HG02981 (cell line): ENCODE results near the gene NELL1.

Source experiments
- ATAC-seq: cut with Tn5 transposase; IDR thresholded peaks from one replicate; pipeline ENCODE4 v1.9.1; 2021; ENCODE audit warnings: mild to moderate bottlenecking, moderate library complexity; ENCODE audit not compliant: unreplicated experiment

The NELL1 gene

GRCh38 chr11:20661850-20662249 lies 7.5 kb upstream of the NELL1 start:
- no peak for ATAC-seq

- no peak for ATAC-seq
Observed at GRCh38 chr11:20668131-20668809, 1.1 kb upstream of the NELL1 start.

GRCh38 chr11:20669820-20670684 lies 666 bp downstream of the NELL1 start:
- ATAC-seq, result no peak

- ATAC-seq, result no peak
Observed at GRCh38 chr11:20670932-20671403, 1.6 kb downstream of the NELL1 start.

- no peak for ATAC-seq
Observed at GRCh38 chr11:20671856-20672546, 2.6 kb downstream of the NELL1 start.

- ATAC-seq, result no peak
Observed at GRCh38 chr11:20672575-20672974, 3.2 kb downstream of the NELL1 start.

- no peak for ATAC-seq
Observed at GRCh38 chr11:20676658-20677057, 7.3 kb downstream of the NELL1 start.

GRCh38 chr11:20688761-20689160 lies 19.4 kb downstream of the NELL1 start:
- no peak for ATAC-seq

- ATAC-seq, result no peak
Observed at GRCh38 chr11:20707876-20708275, 38.5 kb downstream of the NELL1 start.

- ATAC-seq, result no peak
Observed at GRCh38 chr11:20712912-20713311, 43.5 kb downstream of the NELL1 start.

GRCh38 chr11:20715464-20715863 lies 46.1 kb downstream of the NELL1 start:
- ATAC-seq, result no peak

GRCh38 chr11:20715931-20716330 lies 46.5 kb downstream of the NELL1 start:
- ATAC-seq, result no peak

- no peak for ATAC-seq
Observed at GRCh38 chr11:20719821-20720220, 50.4 kb downstream of the NELL1 start.

GRCh38 chr11:20723366-20723765 lies 54.0 kb downstream of the NELL1 start:
- no peak for ATAC-seq

- ATAC-seq, result no peak
Observed at GRCh38 chr11:20729597-20730105, 60.3 kb downstream of the NELL1 start.

GRCh38 chr11:20731676-20732215 lies 62.4 kb downstream of the NELL1 start:
- no peak for ATAC-seq

- no peak for ATAC-seq
Observed at GRCh38 chr11:20739107-20739506, 69.7 kb downstream of the NELL1 start.

GRCh38 chr11:20739577-20739976 lies 70.2 kb downstream of the NELL1 start:
- ATAC-seq, result no peak

- ATAC-seq, result no peak
Observed at GRCh38 chr11:20754933-20755332, 85.5 kb downstream of the NELL1 start.

- ATAC-seq, result no peak
Observed at GRCh38 chr11:20759541-20759940, 90.2 kb downstream of the NELL1 start.

- ATAC-seq, result no peak
Observed at GRCh38 chr11:20760811-20761210, 91.4 kb downstream of the NELL1 start.
